Middle frontal gyrus (tissue), 1 donor: Measurements from ENCODE around the gene DCHS1.

Experiments used
- DNase-seq: peaks from one replicate; pipeline ENCODE4 v3.0.0-alpha.2; 2015; ENCODE audit warnings: low spot score; ENCODE audit errors: extremely low spot score

Gene DCHS1

DNA sequence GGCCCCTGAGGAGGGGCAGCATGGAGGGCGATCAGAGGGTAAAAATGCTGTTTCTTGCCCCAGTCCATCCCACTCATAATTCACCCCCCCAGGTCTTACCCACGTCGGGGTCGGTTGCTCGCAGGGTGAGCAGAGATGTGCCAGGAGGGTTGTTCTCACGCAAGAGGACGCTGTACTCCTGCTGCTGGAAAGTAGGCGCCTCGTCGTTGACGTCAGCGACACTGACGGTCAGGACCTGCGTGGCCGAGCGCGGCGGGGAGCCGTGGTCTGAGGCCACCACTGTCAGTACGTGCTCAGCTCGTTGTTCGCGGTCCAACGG is 26.1 kb downstream of the DCHS1 start:
- no peak for DNase-seq

DNA sequence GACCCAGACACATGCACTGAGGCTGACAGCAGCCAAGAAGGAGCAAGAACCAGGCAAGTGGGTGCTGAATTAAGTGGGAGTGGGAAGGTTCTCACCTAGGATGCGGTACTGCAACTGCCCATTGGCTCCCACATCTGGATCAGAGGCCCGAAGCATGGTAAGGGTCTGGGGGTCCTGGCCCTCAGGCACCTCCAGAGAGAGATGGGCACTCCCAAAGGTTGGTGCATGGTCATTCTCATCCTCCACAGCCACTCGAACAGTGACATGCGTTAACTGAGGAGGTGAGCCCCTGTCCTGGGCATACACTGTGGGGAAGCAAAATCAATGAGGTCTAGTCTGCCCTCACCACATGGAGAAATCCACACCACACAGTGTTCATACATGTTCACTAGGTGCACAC is 27.1 kb downstream of the DCHS1 start:
- no peak for DNase-seq

DNA sequence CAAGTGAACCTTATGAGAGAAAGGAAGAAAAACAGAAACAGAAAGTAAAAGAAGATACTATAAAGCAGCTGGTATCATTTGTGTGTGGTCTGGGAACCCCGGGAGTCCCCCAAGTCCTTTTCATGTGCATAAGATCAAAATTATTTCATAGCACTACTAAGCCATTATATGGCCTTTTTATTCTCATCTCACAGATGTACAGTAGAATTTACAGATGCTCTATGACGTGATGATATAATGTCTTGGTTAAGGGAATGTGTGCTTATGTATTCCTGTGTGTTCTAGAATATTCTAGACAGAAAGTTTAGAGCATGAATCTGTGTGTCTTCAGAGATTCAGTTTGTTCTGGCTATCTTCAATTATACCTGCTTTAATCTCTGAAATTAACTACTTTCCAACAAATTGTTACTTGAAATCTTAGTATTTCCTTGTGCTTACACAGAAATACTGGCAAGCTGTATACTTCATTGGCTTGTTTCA is 27.8 kb downstream of the DCHS1 start:
- no peak for DNase-seq

DNA sequence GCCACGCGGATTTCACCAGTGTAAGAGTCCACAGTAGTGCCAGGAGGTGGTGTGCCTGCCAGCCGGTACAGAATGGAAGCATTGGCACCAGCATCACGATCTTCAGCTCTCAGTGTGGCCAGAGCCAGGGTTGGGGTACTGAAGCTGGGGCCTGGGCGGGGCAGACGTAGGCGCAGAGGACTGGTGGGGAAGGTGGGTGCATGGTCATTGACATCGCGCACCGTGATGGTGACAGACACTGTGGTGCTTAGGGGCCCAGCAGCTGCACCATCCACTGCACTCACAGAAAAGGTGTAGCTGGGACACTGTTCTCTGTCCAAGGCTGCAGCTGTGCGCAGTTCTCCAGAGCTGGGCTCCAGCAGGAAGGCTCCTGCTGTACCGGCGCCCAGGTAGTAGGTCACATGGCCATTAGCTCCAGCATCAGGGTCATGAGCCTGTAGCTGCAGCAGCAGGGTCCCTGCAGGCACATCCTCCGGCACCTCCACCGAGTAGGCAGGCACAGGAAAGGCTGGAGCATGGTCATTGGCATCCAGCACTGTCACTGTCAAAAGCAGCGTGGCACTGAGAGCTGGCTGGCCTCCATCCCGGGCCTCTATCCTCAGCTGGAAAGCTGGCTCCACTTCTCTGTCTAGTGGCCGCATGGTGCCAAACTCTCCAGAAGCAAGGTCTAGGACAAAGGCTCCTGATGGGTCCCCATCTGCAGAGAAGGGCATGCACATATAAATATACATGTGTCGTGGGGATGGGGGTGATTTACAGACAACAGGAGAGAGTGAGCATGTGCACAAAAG is 28.4 kb downstream of the DCHS1 start:
- no peak for DNase-seq

- DNase-seq, result no peak
Measured at GRCh38 chr11:6625832-6626420, 29.7 kb downstream of the DCHS1 start.

- DNase-seq, result no peak
Measured at GRCh38 chr11:6625156-6625831, 30.3 kb downstream of the DCHS1 start.

- no peak for DNase-seq
Measured at GRCh38 chr11:6623391-6624363, 31.9 kb downstream of the DCHS1 start.

GRCh38 chr11:6622261-6623171 is 33.1 kb downstream of the DCHS1 start:
- no peak for DNase-seq

DNA sequence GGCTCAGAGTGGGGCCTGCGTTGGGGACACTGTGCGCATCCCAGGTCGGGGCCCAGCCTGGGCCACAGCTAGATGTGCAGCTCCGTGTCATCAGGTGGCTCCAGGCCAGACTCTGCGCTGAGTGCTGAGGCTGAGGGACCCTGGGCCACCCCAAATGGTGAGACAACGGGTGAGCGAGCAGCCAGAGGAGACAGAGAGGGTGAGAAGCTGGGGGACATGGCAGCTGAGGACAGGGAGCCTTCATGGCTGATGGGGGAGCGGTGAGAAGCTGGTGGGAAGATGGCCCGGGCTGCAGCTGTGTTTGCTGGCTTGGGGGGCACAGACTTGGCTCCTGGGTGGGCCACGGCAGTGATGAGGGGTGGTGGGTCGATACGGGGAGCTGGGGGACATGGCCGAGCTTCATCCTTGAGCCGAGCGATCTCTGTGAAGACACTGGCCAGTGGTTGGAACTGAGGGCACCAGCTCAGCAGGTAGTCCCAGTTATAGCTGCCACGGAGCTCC is 33.8 kb downstream of the DCHS1 start:
- no peak for DNase-seq

- DNase-seq, result no peak
Measured at GRCh38 chr11:6620636-6621035, 35.0 kb downstream of the DCHS1 start.

DNA sequence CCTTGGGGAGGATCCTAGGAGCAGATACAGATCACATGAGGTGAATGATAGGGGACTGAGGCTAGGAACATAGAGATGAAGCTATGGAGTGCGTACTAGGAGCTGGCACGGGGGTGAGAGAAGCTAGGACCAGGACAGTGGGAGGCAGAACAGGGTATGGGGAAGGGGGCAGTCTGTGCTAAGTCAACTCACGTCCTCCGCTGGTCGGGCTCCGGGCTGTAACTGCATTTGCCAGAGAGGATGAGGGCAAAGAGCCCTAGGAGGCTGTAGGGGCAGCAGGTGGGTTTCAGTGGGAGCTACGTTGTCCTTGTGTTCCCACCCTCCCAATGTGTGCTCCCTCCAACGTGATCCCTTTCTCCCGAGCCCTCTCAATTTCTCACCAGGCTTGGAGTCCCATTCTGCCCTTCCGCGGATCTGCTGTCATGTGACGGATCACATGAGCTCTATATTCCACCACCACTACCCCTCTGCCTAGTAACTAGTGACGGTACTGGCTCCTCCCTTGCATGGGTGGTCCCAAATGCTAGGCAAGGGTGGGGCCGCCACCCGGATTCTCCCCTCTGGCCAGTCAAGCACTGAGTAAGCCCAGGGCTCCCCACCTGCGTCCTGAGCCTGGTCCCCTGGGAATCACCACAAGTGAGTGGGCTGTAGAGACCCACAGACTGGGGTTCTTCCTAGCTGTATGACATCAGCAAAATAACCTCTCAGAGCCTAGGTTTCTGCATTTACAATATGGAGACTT is 36.4 kb downstream of the DCHS1 start, which contains the start of gene TPP1:
Gene TPP1, minus strand, starts transcription at position 419 of the 742 bp plus-strand sequence. Its CDS starts 22 bp downstream, at position 397.
- DNase-seq, result peak; percentile 97

DNA sequence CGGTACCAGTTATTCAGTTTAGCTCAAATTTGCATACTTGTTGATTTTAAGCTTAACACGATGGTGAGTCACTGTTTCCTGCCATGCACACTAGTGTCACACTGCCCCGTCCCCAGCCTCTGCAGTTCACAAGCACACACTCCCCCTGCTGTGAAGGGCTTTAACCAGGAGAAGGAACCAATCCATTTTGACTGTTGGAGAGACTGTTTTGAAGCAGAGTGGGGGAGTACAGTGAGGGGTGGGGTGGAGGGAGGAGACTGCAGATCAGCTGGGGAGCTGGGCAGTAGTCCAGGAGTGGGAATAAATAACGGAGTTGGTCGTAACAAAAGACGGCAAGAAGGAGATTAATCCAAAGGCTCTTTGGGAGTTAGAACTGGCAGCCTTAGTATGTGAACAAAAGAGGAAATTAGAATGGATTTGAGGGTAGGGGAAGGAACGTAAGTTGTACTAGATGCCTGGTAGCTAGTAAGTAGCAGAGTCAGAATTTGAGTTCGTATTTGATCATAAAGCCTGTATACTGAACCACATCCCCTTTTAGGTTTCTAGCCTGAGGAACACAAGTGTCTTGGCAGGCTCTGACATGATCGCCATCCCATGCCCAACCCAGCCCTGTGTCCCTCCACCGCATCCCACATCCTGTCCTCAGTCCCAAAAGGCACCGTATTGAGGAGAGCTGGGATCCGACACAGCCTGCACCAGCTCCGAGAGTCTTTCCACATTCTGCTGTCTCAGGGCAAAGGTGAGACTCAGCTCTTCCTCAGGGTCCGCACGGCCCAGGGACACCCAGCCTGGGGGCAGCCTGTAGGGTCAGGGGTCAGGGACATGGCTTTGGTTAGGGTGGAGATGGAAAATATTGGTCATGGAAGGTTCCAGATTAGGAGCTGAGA is 37.2 kb downstream of the DCHS1 start:
- DNase-seq, result no peak

- no peak for DNase-seq
Measured at GRCh38 chr11:6617315-6617781, 38.3 kb downstream of the DCHS1 start.

DNA sequence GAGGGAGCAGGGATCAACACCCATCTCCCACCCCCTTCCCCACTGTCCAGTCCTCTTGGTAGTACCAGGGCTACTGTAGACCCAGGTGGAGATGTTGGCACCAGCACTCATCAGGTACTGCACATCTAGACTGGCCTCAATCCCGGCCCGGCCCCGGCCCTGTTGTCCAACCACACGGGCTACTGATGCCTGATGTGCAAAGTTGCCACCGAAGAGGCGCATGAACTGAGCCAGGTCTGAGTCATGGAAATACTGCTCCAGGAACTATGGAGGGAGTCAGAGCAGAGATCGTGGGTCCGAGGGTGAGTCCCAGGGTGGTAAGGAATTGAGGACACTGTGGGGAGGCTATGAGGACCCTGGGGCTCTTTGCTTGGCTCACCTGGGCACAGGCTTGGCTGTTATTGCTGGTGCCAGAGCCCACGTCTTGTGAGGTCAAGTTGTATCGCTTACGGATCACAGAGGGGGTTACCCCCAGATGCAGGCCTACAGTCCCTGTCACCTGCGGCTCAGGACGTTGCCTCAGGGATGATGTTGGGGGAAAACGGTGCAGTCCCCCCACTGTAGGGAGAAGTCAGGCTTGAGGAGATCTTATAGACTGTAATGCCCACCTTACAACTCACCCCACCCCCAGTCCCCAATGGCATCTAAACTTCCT is 38.9 kb downstream of the DCHS1 start:
- DNase-seq, result no peak

DNA sequence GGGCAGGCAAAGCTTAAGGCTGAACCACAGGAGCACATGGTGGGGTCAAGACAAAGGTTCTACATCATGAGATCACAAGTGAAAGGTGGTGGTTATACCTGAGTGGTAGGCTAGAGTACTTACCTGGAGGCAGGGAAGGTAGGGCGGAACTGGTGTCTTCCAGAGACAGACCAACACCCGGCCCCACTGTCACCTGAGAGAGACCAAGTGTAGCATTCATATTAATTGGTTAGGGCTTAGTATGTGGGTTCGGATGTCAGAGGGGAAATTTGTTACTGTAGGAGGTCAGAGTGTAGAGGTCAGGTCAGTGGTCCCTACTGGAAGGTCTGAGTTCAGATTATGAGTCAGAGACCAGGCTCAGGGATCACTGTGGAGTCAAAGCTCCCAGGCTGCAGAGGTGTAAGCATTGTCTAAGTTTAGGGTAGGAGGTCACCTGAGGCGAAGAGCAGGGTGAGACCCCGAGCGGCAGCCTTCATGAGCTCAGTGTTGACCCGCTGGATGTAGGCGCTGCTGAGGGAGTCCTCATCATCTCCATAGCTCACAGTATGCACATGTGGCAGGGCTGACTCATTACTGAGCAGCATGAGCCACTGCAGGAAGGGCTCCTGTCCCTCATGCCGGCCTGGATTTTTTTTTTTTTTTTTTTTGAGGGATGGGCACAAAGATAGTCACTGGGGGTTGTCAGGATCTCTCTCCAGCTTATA is 39.6 kb downstream of the DCHS1 start:
- DNase-seq, result no peak

- DNase-seq, result no peak
Measured at GRCh38 chr11:6615046-6615445, 40.6 kb downstream of the DCHS1 start.

DNA sequence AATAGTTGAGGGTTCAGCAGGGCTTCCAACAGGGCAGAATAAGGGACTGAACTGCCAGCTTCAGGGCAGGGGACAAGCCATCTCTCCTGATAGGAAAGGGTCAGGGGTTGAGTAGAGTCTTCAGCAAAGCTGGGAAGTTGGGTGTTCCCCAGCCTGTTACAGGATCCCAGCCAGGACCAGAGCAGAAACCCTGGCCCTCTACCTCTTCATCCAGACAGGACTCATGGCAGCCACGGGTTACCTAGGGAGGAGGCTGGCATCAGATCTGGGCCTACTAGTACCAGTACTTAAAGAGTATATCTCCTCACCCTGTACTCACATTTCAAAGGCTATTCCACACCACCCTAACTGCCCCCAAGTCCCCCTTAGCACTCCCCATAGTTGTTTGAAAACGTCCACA is 41.2 kb downstream of the DCHS1 start:
- DNase-seq, result no peak
